BJ (cell line): Measurements from ENCODE around the gene NKAIN4. TPM values are rescaled to one million over a fixed set of nuclear protein-coding genes. Genes with fewer than 3 reads are reported as not detected.

Experiments
- CTCF ChIA-PET: fragments of 350-600 bp; formaldehyde crosslinking; extraction: SDS; loops from one replicate; lab custom pipeline; 2021; ENCODE audit warnings: antibody characterized with exemption, inconsistent platforms; lab: Yijun Ruan, JAX
- POLR2A ChIA-PET: fragments of 300-600 bp; sonication (Branson Sonifier 250); formaldehyde crosslinking; extraction: SDS; loops from one replicate; lab custom pipeline; 2021; ENCODE audit warnings: antibody characterized with exemption; lab: Charles Lee
- DNase-seq: peaks from one replicate; pipeline ENCODE4 v3.0.0-alpha.2; 2011; ENCODE audit warnings: low read depth
- H3K27me3 ChIP-seq: 2 replicates; pipeline ENCODE4 v1.6.0; 2011; ENCODE audit warnings: low read length; ENCODE audit not compliant: control insufficient read depth, insufficient read depth
- H3K36me3 ChIP-seq: 2 replicates; pipeline ENCODE4 v1.5.1; 2011; ENCODE audit warnings: low read length; ENCODE audit not compliant: control insufficient read depth, insufficient read depth
- H3K4me3 ChIP-seq: 2 replicates; pipeline ENCODE4 v1.5.1; 2011; ENCODE audit warnings: low read depth, mild to moderate bottlenecking, control low read depth, low read length
- polyA plus RNA-seq: library from polyadenylated mRNA; depleted of rRNA; stranded (reverse); fragments of >200 nt; gene quantifications from 2 replicates; pipeline ENCODE4 v1.2.3, GENCODE V29; 2011
- TF ChIP-seq, protein P1 (sequence below): IDR thresholded peaks from 2 replicates; pipeline ENCODE4 v1.5.1; 2011; ENCODE audit warnings: low read depth, mild to moderate bottlenecking, control low read depth, inconsistent platforms, low read length, moderate library complexity; ENCODE audit not compliant: insufficient read depth

Gene NKAIN4
- polyA plus RNA-seq, 1 experiment, result not detected

DNA sequence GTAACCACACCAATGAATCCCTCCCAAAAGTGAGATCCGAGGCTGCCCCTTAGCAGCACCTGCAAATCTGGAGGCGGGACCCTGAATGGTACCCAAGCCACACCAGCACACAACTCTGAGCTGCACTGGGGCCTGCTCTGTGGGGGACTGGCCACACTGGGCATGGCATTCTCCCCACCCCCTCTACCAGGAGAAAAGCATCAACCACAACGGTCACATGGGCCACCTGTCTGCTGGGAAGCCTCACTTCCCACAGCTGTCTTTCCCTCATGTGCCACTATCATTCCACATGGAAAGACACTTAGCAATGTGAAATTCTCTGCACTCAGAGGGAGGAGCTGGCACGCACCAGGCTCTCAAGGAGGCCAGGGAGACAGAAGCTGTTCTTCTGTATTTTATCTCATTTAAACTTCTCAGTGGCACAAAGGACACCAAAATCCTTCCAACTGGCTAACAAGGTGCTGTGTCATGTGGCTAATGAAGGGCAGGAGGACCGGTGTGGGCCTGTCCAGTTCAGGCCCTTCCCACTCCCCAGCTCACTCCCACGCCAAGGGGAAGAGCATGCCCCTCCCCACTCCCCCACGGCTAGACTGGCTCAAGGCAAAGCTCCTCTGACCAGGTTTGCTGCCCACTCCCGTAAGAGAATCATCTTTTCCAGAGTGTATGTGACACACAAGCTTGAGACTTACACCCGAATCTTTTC lies 57.3 kb downstream of the NKAIN4 start:
- DNase-seq, result no peak
- CTCF ChIA-PET, result interaction anchor here (1.0 to 1.2 kb wide), 3 partner anchors 13 to 27 kb away, joined by 3 to 4 read pairs (median 4); no protein-coding TSS in a partner anchor

DNA sequence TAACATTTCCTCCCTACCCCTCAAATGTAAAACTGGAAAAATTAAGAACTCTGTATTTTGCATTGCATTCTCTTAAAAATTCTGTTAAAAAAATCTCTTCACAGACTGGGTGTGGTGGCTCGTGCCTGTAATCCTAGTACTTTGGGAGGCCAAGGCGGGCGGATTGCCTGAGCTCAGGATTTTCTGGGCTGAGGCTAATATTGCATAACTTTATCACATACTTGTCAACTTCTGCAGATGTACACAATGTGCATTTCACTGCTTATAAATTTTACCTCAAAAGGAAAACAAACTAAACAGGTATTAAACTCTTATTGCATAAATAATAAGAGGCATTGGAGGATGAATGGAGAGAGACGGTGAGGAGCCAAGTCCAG lies 59.5 kb downstream of the NKAIN4 start:
- Histone ChIP-seq H3K36me3 (peaks cover 4% of the 10 kb centered on the region), H3K27me3 (no peaks in the 10 kb centered on the region), H3K4me3 (no peak overlapping the region)
- no peak for DNase-seq
- ChIA-PET POLR2A (no interaction called here), CTCF (interaction anchor here (0.9 to 1.4 kb wide), 3 partner anchors 9 to 28 kb away, joined by 3 to 4 read pairs (median 4); no protein-coding TSS in a partner anchor)
- TF ChIP-seq, protein P1, sequence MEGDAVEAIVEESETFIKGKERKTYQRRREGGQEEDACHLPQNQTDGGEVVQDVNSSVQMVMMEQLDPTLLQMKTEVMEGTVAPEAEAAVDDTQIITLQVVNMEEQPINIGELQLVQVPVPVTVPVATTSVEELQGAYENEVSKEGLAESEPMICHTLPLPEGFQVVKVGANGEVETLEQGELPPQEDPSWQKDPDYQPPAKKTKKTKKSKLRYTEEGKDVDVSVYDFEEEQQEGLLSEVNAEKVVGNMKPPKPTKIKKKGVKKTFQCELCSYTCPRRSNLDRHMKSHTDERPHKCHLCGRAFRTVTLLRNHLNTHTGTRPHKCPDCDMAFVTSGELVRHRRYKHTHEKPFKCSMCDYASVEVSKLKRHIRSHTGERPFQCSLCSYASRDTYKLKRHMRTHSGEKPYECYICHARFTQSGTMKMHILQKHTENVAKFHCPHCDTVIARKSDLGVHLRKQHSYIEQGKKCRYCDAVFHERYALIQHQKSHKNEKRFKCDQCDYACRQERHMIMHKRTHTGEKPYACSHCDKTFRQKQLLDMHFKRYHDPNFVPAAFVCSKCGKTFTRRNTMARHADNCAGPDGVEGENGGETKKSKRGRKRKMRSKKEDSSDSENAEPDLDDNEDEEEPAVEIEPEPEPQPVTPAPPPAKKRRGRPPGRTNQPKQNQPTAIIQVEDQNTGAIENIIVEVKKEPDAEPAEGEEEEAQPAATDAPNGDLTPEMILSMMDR, result no peak

More for the DNA sequence above, 57.3 kb downstream of the NKAIN4 start:
- H3K27me3 ChIP-seq, result no peaks in the 10 kb centered on the region
- TF ChIP-seq, protein P1, result no peak
- POLR2A ChIA-PET, result no interaction called here
- no peak overlapping the region for H3K4me3 ChIP-seq
- H3K36me3 ChIP-seq, result peaks cover 6% of the 10 kb centered on the region

DNA sequence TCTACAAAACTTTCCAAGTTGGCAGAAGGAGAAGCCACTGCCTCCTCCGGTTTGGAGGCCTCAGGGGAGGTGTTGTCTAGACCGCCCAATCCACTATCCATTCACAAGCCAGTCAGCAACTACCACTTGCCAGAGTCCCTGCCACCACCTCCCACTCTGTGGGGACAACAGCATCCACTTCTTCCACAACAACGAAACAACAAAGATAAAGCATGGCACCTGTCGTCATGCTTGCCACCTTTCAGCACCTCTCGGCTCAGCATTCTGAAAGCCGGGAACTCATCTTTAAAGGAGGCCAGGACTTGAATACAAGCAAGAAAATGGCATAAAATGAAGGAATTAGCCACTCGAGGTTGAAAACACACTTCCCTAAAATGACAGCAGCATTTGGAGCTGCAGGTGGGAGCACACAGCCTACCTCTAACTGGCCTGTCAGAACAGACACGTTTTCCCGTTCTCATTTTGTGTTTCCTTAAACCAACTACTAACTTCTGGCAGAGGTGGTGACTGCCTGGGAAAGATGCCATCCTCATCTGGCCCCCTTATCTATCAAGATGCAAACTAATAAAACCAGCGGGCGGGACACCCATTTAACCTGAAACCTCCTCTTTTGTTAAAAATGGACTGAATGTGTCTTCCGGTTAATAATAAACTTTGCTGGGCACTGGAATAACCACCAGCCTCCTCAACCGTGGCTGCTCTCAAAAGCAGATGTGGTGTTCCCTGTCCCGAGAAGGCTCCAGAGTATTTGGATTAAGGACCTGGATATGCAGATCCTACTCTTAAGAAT lies 60.1 kb downstream of the NKAIN4 start:
- H3K4me3 ChIP-seq, result no peak overlapping the region
- no peak for DNase-seq
- TF ChIP-seq, protein P1, result no peak
- ChIA-PET CTCF (interaction anchor here (1.4 kb wide), 1 partner anchor 10 kb away, joined by 3 read pairs; no protein-coding TSS in a partner anchor), POLR2A (no interaction called here)
- H3K27me3 ChIP-seq, result no peaks in the 10 kb centered on the region
- H3K36me3 ChIP-seq, result peaks cover 4% of the 10 kb centered on the region

DNA sequence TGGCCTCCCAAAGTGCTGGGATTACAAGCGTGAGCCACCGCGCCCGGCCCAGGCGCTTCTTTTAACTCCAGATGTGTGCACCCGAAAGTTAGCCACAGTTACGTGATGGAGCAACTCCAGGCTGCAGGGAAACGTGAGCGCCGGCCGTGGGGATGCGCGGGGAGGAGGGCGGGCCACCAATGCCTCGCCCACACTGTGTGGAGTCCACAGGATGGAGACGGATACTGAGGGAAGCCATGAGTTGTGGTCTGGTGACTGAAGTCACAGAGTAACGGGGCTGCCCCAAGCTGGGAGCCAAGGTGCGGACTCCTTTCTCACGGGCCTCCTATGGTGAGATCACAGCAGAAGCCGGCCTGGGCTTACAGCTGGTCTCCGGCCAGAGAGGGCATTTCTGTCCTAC lies 61.5 kb downstream of the NKAIN4 start:
- TF ChIP-seq, protein P1, result no peak
- ChIA-PET CTCF (no interaction called here), POLR2A (interaction anchor here (0.7 kb wide), 1 partner anchor 275 kb away, joined by 14 read pairs; no protein-coding TSS in a partner anchor)
- DNase-seq, result no peak
- H3K4me3 ChIP-seq, result no peak overlapping the region
- H3K27me3 ChIP-seq, result no peaks in the 10 kb centered on the region
- H3K36me3 ChIP-seq, result peaks cover 4% of the 10 kb centered on the region

DNA sequence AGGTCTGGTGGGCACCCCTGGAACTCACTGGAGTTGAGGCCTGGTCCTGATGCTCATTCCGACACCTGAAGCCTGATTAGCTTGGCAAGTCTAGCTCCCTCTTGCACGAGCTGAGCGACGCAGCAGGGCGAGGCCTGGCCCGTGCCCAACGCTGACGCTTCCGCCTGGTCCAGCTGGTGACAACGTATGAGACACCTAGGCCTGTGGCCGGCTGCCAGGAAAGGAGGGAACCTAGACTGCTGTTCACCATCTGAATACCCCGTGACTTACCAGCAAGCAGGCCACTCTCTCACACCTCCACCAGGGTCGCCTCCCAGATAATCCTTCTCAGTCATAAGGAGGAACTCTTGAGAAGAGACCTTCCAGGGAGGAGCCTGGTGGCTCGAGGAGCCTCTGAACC lies 62.9 kb downstream of the NKAIN4 start:
- POLR2A ChIA-PET, result no interaction called here
- Histone ChIP-seq H3K4me3 (no peak overlapping the region), H3K36me3 (peaks cover 3% of the 10 kb centered on the region), H3K27me3 (no peaks in the 10 kb centered on the region)
- no peak for DNase-seq
- TF ChIP-seq, protein P1, result no peak
- CTCF ChIA-PET, result no interaction called here
